Dermis microvascular lymphatic vessel endothelial cell (primary cell): Measurements from ENCODE around the gene TUBA3D. TPM values are rescaled to one million over a fixed set of nuclear protein-coding genes. Genes with fewer than 3 reads are reported as not detected.
"Not testable (repeated sequence)": the region's sequence is repeated elsewhere in the genome, so short reads cannot be mapped to it uniquely, and the experiment has no call there.

ENCODE experiments used
- DNase-seq, 2 donors: peaks; one replicate each; pipeline versions ENCODE4 v3.0.0 to v3.0.0-alpha.2; 2010; ENCODE audit warnings: low read depth in 2 of 2
- total RNA-seq: library from RNA; depleted of rRNA; stranded (reverse); fragments of >200 nt; gene quantifications from 2 replicates; pipeline ENCODE4 v1.2.1, GENCODE V29; 2014

The TUBA3D gene
- total RNA-seq, 1 donor from 2014 or later = not detected

- DNase-seq = not testable (repeated sequence)
These were observed 38.7 kb downstream of the TUBA3D start for GRCh38 chr2:131514408-131515166.

- not testable (repeated sequence) for DNase-seq
These were observed 39.3 kb downstream of the TUBA3D start for GRCh38 chr2:131515235-131515634.

- DNase-seq = no peak
These were observed 40.1 kb downstream of the TUBA3D start for GRCh38 chr2:131516011-131516410.

- peak; percentile 24 to 29 for DNase-seq
These were observed 40.7 kb downstream of the TUBA3D start for GRCh38 chr2:131516621-131517020.

GRCh38 chr2:131517106-131517831 lies 41.4 kb downstream of the TUBA3D start:
- DNase-seq = no peak

GRCh38 chr2:131517856-131518255 lies 41.9 kb downstream of the TUBA3D start:
- not testable (repeated sequence) for DNase-seq

GRCh38 chr2:131518531-131518930 lies 42.6 kb downstream of the TUBA3D start:
- not testable (repeated sequence) for DNase-seq

- DNase-seq = no peak
These were observed 43.5 kb downstream of the TUBA3D start for GRCh38 chr2:131519466-131519865.

- DNase-seq = not testable (repeated sequence)
These were observed 44.1 kb downstream of the TUBA3D start for GRCh38 chr2:131519871-131520470.

GRCh38 chr2:131520526-131520925 lies 44.6 kb downstream of the TUBA3D start:
- DNase-seq = no peak

GRCh38 chr2:131521524-131521923 lies 45.6 kb downstream of the TUBA3D start:
- DNase-seq = not testable (repeated sequence)

- no peak for DNase-seq
These were observed 46.3 kb downstream of the TUBA3D start for GRCh38 chr2:131521961-131522781.

- DNase-seq = not testable (repeated sequence)
These were observed 49.3 kb downstream of the TUBA3D start for GRCh38 chr2:131525256-131525655.

- DNase-seq = not testable (repeated sequence)
These were observed 51.4 kb downstream of the TUBA3D start, which contains the start of gene CCDC74A for GRCh38 chr2:131527131-131528001. Gene CCDC74A, plus strand, starts transcription at chr2:131527888. Its CDS starts 83 bp downstream, at chr2:131527971.

- not testable (repeated sequence) for DNase-seq
These were observed 53.3 kb downstream of the TUBA3D start for GRCh38 chr2:131528981-131529863.

GRCh38 chr2:131529864-131530445 lies 54.0 kb downstream of the TUBA3D start:
- not testable (repeated sequence) for DNase-seq

- DNase-seq = not testable (repeated sequence)
These were observed 54.9 kb downstream of the TUBA3D start for GRCh38 chr2:131530626-131531344.

GRCh38 chr2:131531547-131532185 lies 55.7 kb downstream of the TUBA3D start:
- DNase-seq = not testable (repeated sequence)
